ENCODE measurements around the gene STK38L.

Gene STK38L

GRCh38 chr12:27345376-27345775 lies 101.3 kb downstream of the STK38L start:
- no peak for DNase-seq (ENCODE audit: low read depth in 2 of 2)

GRCh38 chr12:27347779-27348178 lies 103.7 kb downstream of the STK38L start:
- no peak for DNase-seq (ENCODE audit: low read depth in 2 of 2)

GRCh38 chr12:27351476-27351875 lies 107.4 kb downstream of the STK38L start:
- no peak for DNase-seq (ENCODE audit: low read depth in 2 of 2)

GRCh38 chr12:27355486-27355885 lies 111.4 kb downstream of the STK38L start:
- no peak for DNase-seq (ENCODE audit: low read depth in 2 of 2)

- DNase-seq (ENCODE audit: low read depth in 2 of 2): no peak
These were observed 111.9 kb downstream of the STK38L start for GRCh38 chr12:27355979-27356378.

GRCh38 chr12:27359578-27360340 lies 115.7 kb downstream of the STK38L start:
- DNase-seq (ENCODE audit: low read depth in 2 of 2): no peak

- DNase-seq (ENCODE audit: low read depth in 2 of 2): no peak
These were observed 117.3 kb downstream of the STK38L start for GRCh38 chr12:27361372-27361771.

GRCh38 chr12:27366621-27367020 lies 122.5 kb downstream of the STK38L start:
- no peak for DNase-seq (ENCODE audit: low read depth in 2 of 2)

- no peak for DNase-seq (ENCODE audit: low read depth in 2 of 2)
These were observed 123.0 kb downstream of the STK38L start for GRCh38 chr12:27367078-27367477.

All from stimulated activated CD8-positive, alpha-beta memory T cell treated with anti-CD3 and anti-CD28 coated beads, Interleukin-2, amount 100 ng/mL, for 1 hour (primary cell).